Epithelial cell of esophagus (primary cell): ENCODE data around the gene MORC4.

ENCODE experiments used
- DNase-seq: peaks from one replicate; pipeline ENCODE4 v3.0.0; 2010; ENCODE audit warnings: low read depth
- H3K4me3 ChIP-seq: 2 replicates; pipeline ENCODE4 v1.5.1; 2011; ENCODE audit warnings: mild to moderate bottlenecking, low read length, control low read depth
- CTCF ChIP-seq: IDR thresholded peaks from 2 replicates; pipeline ENCODE4 v1.5.1; 2011; ENCODE audit warnings: low read depth, mild to moderate bottlenecking, low read length, control low read depth, inconsistent platforms; ENCODE audit not compliant: insufficient read depth; ENCODE audit errors: missing control alignments

The MORC4 gene

GRCh38 chrX:106903856-106904528 lies 96.0 kb downstream of the MORC4 start:
- DNase-seq, result no peak
- no peak for TF ChIP-seq CTCF
- no peak overlapping the region for H3K4me3 ChIP-seq

GRCh38 chrX:106903291-106903824 lies 96.7 kb downstream of the MORC4 start, which contains the start of gene RIPPLY1:
Gene RIPPLY1 (minus strand): TSS chrX:106903341. CDS start chrX:106903287, 54 bp downstream.
- no peak for DNase-seq
- no peak for TF ChIP-seq CTCF
- H3K4me3 ChIP-seq, result no peak within 1 kb of the TSS

GRCh38 chrX:106902684-106903083 lies 97.3 kb downstream of the MORC4 start:
- no peak overlapping the region for H3K4me3 ChIP-seq
- TF ChIP-seq CTCF, result no peak
- no peak for DNase-seq

GRCh38 chrX:106901781-106902219 lies 98.2 kb downstream of the MORC4 start:
- TF ChIP-seq CTCF, result no peak
- no peak for DNase-seq
- no peak overlapping the region for H3K4me3 ChIP-seq

GRCh38 chrX:106901341-106901740 lies 98.7 kb downstream of the MORC4 start:
- no peak for TF ChIP-seq CTCF
- no peak for DNase-seq
- no peak overlapping the region for H3K4me3 ChIP-seq

- DNase-seq, result no peak
- no peak for TF ChIP-seq CTCF
- H3K4me3 ChIP-seq, result no peak overlapping the region
Measured at GRCh38 chrX:106899841-106900240, 100.2 kb downstream of the MORC4 start.

GRCh38 chrX:106899276-106899675 lies 100.7 kb downstream of the MORC4 start:
- H3K4me3 ChIP-seq, result no peak overlapping the region
- no peak for DNase-seq
- TF ChIP-seq CTCF, result no peak
